ENCODE data around the gene ZNF407.

- TF ChIP-seq JUND (CRISPR knock-in tag; IDR thresholded peaks at IDR 0.05) (no peak), HDAC2 (CRISPR knock-in tag; IDR thresholded peaks at IDR 0.05) (no peak), SMYD3 (CRISPR knock-in tag; IDR thresholded peaks at IDR 0.05) (no peak), CREM (IDR thresholded peaks at IDR 0.05) (no peak), CREM (CRISPR knock-in tag; IDR thresholded peaks at IDR 0.05) (no peak), CEBPB (IDR thresholded peaks at IDR 0.05; ENCODE audit: borderline replicate concordance, low read depth, low read length) (no peak), NONO (IDR thresholded peaks at IDR 0.05) (no peak), NONO (CRISPR knock-in tag; conservative IDR thresholded peaks at IDR 0.05) (no peak), ZFP37 (CRISPR knock-in tag; IDR thresholded peaks at IDR 0.05; ENCODE audit: borderline replicate concordance) (no peak)
- TF ChIP-seq, protein P1, sequence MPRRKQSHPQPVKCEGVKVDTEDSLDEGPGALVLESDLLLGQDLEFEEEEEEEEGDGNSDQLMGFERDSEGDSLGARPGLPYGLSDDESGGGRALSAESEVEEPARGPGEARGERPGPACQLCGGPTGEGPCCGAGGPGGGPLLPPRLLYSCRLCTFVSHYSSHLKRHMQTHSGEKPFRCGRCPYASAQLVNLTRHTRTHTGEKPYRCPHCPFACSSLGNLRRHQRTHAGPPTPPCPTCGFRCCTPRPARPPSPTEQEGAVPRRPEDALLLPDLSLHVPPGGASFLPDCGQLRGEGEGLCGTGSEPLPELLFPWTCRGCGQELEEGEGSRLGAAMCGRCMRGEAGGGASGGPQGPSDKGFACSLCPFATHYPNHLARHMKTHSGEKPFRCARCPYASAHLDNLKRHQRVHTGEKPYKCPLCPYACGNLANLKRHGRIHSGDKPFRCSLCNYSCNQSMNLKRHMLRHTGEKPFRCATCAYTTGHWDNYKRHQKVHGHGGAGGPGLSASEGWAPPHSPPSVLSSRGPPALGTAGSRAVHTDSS (CRISPR knock-in tag; conservative IDR thresholded peaks at IDR 0.05), result no peak
These were observed 201.9 kb downstream of the ZNF407 start for GRCh38 chr18:74799542-74799941.
